Thyroid gland (tissue), 4 donors: ENCODE measurements around the gene COL13A1. TPM values are rescaled to one million over a fixed set of nuclear protein-coding genes. Genes with fewer than 3 reads are reported as not detected.

ENCODE experiments used
- DNase-seq, 2 donors: peaks; one replicate each; pipeline ENCODE4 v3.0.0-alpha.2; 2019
- H3K27ac ChIP-seq, 3 donors: fragments of 200-600 bp; sonication (generic); 1 replicate in 2 of 3; 2 replicates in 1 of 3; pipeline ENCODE4 v1.5.1; 2016 to 2019; ENCODE audit warnings: mild to moderate bottlenecking in 1 of 3, moderate library complexity in 1 of 3
- H3K27me3 ChIP-seq: fragments of 200-600 bp; sonication (generic); one replicate; pipeline ENCODE4 v1.5.1; 2019
- H3K36me3 ChIP-seq, 2 donors: fragments of 200-600 bp; sonication (generic); one replicate each; pipeline ENCODE4 v1.5.1; 2016 to 2019
- H3K4me1 ChIP-seq, 2 donors: fragments of 200-600 bp; sonication (generic); one replicate each; pipeline ENCODE4 v1.5.1; 2017 to 2019
- H3K4me3 ChIP-seq, 3 donors: fragments of 200-600 bp; sonication (generic); replicated peaks in 1 of 3; 1 replicate in 2 of 3; 2 replicates in 1 of 3; pipeline ENCODE4 v1.5.1; 2016; ENCODE audit warnings: mild to moderate bottlenecking in 1 of 3
- H3K9me3 ChIP-seq: fragments of 200-600 bp; sonication (generic); one replicate; pipeline ENCODE4 v1.5.1; 2017
- POLR2A ChIP-seq, 2 donors: fragments of 450-650 bp; IDR thresholded peaks; one replicate each; pipeline ENCODE4 v1.6.1; 2017; ENCODE audit warnings: antibody characterized with exemption in 2 of 2, mild to moderate bottlenecking in 2 of 2, moderate library complexity in 1 of 2
- WGBS, 2 donors: methylation state at CpG; one replicate each; pipeline ENCODE4 v1.1.5; 2017; 5-methylcytosine and 5-hydroxymethylcytosine counted together
- intact Hi-C: fragments of 100-400 bp; cut with DNase I; formaldehyde crosslinking; loops from one replicate; pipeline ENCODE4 v1.15.1; 2023
- total RNA-seq, 4 donors: library from RNA; depleted of rRNA; stranded (reverse); fragments of >200 nt; gene quantifications; one replicate each; pipeline ENCODE4 v1.2.3, GENCODE V29; 2016
- TF ChIP-seq, protein P1 (sequence below), 6 experiments: fragments of 200-600 bp in 3 of 6; fragments of 450-650 bp in 3 of 6; sonication (generic) in 3 of 6; IDR thresholded peaks; one replicate each; pipeline ENCODE4 v1.5.1; 2016 to 2019; ENCODE audit warnings: antibody characterized with exemption in 6 of 6, mild to moderate bottlenecking in 2 of 6, inconsistent platforms in 1 of 6, moderate library complexity in 1 of 6

COL13A1 gene
- total RNA-seq, 4 donors from 2014 or later = 0.22 to 2.4 (median 0.41) TPM

DNA sequence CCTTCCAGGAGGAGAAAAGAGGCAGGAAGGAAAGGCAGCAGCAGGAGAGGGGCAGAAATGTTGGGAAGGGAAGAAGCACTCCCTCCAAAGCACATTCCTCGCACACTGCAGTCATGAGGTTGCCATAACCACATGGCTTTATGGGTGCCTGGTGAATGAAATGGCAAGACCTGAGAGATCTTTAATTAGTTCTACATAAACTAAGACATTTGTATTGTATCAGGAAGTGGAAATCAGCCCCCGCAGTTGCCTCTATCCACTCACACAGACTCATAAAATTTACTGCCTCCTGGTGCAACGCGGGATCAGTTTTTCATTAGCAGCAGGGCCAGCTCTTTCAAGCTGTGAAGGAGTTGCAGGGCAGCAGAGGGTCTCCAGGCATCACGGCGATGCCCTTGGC, 106.4 kb downstream of the COL13A1 start:
- Histone ChIP-seq H3K36me3 (no peaks in the 10 kb centered on the region), H3K4me3 (no peak overlapping the region), H3K9me3 (no peaks in the 10 kb centered on the region), H3K27me3 (no peaks in the 10 kb centered on the region), H3K4me1 (peaks cover 31 to 33% of the 10 kb centered on the region in 2 donors), H3K27ac (no peak overlapping the region)
- TF ChIP-seq POLR2A (IDR thresholded peaks at IDR 0.05) = no peak
- TF ChIP-seq, protein P1, sequence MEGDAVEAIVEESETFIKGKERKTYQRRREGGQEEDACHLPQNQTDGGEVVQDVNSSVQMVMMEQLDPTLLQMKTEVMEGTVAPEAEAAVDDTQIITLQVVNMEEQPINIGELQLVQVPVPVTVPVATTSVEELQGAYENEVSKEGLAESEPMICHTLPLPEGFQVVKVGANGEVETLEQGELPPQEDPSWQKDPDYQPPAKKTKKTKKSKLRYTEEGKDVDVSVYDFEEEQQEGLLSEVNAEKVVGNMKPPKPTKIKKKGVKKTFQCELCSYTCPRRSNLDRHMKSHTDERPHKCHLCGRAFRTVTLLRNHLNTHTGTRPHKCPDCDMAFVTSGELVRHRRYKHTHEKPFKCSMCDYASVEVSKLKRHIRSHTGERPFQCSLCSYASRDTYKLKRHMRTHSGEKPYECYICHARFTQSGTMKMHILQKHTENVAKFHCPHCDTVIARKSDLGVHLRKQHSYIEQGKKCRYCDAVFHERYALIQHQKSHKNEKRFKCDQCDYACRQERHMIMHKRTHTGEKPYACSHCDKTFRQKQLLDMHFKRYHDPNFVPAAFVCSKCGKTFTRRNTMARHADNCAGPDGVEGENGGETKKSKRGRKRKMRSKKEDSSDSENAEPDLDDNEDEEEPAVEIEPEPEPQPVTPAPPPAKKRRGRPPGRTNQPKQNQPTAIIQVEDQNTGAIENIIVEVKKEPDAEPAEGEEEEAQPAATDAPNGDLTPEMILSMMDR (IDR thresholded peaks at IDR 0.05) = no peak
- intact Hi-C loops = no loop called here
- WGBS, 2 donors = 87 to 91% methylated on average over 6 of the region's 6 CpGs
- no peak for DNase-seq

- TF ChIP-seq, protein P1 (IDR thresholded peaks at IDR 0.05) = no peak
- TF ChIP-seq POLR2A (IDR thresholded peaks at IDR 0.05) = no peak
- Histone ChIP-seq H3K27ac (no peak overlapping the region), H3K27me3 (no peaks in the 10 kb centered on the region), H3K4me3 (no peak overlapping the region), H3K9me3 (no peaks in the 10 kb centered on the region), H3K4me1 (peaks cover 20 to 34% of the 10 kb centered on the region in 2 donors), H3K36me3 (no peaks in the 10 kb centered on the region)
- no peak for DNase-seq
- intact Hi-C loops = loop anchor here (10.0 kb wide), 1 partner anchor 266 kb away; no protein-coding TSS in a partner anchor
- WGBS, 2 donors = 93 to 98% methylated on average over 5 of the region's 5 CpGs
Observed at GRCh38 chr10:69910561-69910960, 108.9 kb downstream of the COL13A1 start.

DNA sequence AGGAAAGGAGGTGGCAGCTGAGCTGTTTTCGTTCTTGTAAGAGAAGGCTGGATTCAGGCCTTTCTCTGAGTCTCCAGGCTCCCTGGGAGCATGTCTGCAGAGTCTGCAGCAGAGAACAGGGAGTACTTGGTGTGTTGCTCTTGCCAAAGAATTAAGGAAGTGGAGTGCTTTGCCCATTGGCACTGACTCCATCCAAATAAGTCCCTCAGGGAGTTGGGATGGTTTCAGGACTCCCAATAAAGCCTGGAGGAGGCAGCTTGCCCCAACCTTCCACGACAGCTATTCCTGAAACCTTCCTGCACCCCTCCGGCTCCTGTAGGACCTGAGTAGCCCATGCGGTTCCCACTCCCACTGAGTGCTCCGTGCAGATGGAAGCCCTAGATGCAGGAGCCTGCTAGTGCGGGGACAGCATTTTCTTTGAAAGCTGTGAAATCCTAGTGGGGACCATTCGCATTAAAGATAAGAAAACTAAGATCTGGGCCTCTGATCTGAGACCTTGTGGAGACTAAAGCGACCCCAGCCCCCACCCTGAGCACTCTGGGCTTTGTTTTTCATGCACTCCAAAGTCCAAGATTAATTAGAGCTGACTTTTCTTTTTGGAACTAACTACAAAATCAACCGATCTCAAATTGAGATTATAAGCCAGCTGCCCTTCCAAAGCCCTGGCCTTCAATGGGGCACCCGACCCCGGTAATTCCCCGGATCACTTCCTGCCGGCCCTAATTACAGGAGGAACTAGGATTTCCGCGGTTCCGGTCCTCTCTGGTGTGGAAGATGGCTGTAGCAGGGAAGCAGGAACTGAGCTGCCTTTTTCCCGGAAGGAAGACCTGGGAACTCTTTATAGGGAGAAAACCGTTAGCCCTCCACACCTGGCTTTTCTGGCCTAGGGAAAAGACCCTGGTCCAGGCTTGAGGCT, 110.2 kb downstream of the COL13A1 start:
- Histone ChIP-seq H3K4me1 (peaks cover 20 to 34% of the 10 kb centered on the region in 2 donors), H3K27ac (peak overlapping the region; percentile 10 to 72 (median 38)), H3K27me3 (no peaks in the 10 kb centered on the region), H3K4me3 (no peak overlapping the region), H3K36me3 (no peaks in the 10 kb centered on the region), H3K9me3 (no peaks in the 10 kb centered on the region)
- 67 to 69% methylated on average over 12 to 18 of the region's 18 CpGs for WGBS, 2 donors
- TF ChIP-seq, protein P1 (IDR thresholded peaks at IDR 0.05) = no peak
- no peak for TF ChIP-seq POLR2A (IDR thresholded peaks at IDR 0.05)
- intact Hi-C loops = loop anchor here (10.0 kb wide), 1 partner anchor 267 kb away; no protein-coding TSS in a partner anchor
- peak; percentile 49 to 63 for DNase-seq

DNA sequence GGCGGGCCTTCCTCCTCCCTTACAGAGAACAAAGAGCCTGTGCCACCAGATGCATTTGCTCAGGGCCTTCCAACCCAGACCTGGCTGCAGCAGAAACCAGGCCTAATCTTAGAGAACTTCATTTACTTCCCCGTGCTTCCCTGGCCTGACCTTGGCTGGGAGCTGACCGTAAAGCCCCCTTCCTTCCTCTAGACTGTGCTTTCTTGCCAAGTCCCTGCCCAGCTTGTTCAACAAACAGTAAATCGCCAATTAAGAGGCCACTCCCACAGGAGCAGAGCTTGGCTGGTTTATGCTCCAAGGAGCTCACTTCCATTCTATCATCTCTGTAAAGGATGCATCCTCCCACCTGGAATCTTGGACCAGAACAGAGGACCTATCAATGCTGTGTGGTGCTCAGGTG, 110.9 kb downstream of the COL13A1 start:
- Histone ChIP-seq H3K36me3 (no peaks in the 10 kb centered on the region), H3K27ac (peak overlapping the region; percentile 10 to 42 (median 38)), H3K9me3 (no peaks in the 10 kb centered on the region), H3K4me3 (no peak overlapping the region), H3K4me1 (peaks cover 20 to 34% of the 10 kb centered on the region in 2 donors), H3K27me3 (no peaks in the 10 kb centered on the region)
- intact Hi-C loops = loop anchor here (10.0 kb wide), 1 partner anchor 268 kb away; no protein-coding TSS in a partner anchor
- 20 to 35% methylated on average over 3 to 4 of the region's 4 CpGs for WGBS, 2 donors
- TF ChIP-seq, protein P1 (IDR thresholded peaks at IDR 0.05) = no peak
- TF ChIP-seq POLR2A (IDR thresholded peaks at IDR 0.05) = no peak
- peak; percentile 44 to 46 for DNase-seq
